Activated T-cell treated with anti-CD3 and anti-CD28 coated beads for 4 hours (primary cell): ENCODE results near the gene NUP98.
"Not testable (repeated sequence)": the region's sequence is repeated elsewhere in the genome, so short reads cannot be mapped to it uniquely, and the experiment has no call there.

Experiments
- DNase-seq: peaks from one replicate; pipeline ENCODE4 v3.0.0-alpha.2; 2020

The NUP98 gene

GRCh38 chr11:3825473-3826154, 28.3 kb upstream of the NUP98 start:
- no peak for DNase-seq

GRCh38 chr11:3824714-3825472, 27.5 kb upstream of the NUP98 start:
- peak; percentile 81 for DNase-seq

DNA sequence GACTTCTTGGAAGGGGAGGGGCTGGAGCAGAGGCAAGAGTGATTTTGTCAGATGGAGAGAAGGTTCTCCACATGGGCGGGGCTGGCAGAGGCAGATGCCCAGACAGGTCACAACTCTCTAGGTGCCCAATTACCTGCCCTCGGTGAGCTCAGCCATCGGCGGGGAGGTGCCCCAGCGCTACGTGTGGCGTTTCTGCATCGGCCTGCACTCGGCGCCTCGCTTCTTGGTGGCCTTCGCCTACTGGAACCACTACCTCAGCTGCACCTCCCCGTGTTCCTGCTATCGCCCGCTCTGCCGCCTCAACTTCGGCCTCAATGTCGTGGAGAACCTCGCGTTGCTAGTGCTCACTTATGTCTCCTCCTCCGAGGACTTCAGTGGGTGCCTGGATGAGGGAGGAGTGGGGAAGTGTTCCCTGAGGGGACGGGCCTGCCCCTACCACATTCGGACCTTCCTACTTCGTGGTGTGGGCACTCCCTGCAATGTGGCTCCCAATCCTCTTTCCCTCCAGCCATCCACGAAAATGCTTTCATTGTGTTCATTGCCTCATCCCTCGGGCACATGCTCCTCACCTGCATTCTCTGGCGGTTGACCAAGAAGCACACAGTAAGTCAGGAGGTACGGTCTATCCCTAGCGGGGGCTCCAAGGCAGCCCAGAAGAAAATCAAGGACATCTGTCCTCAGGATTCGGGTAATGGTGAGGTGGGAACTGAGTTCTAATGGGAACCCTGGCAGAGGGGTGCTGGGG, 26.6 kb upstream of the NUP98 start:
- no peak for DNase-seq

- no peak for DNase-seq
Observed at GRCh38 chr11:3823303-3823702, 25.9 kb upstream of the NUP98 start.

- DNase-seq = no peak
Observed at GRCh38 chr11:3822312-3822711, 25.0 kb upstream of the NUP98 start.

DNA sequence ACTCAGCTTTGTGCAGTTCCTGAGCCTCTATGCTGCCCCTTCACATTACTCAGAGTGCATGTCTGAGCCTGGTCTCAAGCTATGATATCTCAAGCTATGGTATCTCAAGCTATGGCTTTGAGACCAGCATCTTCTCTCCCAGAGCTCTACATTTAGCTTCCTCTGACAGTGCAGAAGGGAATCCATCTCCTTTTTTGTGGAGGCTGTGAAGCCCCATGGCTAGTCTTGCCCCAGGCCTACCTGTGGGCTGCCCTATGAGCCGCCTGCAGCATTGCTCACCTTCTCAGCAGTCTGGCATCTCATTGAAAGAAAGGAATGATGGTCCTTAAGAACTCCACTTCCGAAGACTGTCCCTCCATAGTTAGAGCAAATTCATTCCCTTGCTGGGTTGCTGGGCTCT, 23.6 kb upstream of the NUP98 start:
- no peak for DNase-seq

- no peak for DNase-seq
Observed at GRCh38 chr11:3817181-3817800, 19.9 kb upstream of the NUP98 start.

- no peak for DNase-seq
Observed at GRCh38 chr11:3816673-3817072, 19.3 kb upstream of the NUP98 start.

DNA sequence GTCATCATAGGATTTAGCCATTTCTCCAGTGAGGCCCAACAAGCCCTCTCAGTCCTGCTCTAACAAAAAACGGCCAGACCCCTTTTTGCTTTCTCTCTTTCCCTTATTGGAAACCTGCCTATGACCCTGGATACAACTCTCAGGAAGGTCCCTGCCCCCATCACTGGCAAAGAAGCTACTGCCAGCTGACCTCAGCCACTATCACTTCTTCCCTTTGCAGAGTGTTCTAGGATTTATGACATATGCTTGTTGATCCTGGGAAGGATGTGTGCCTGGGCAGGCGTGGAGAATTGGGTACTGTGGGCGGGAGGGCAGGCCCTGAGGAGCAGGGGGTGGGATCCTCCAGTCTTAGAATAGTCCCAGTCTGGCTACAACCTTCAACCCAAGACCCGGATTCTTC, 18.5 kb upstream of the NUP98 start:
- DNase-seq = no peak

DNA sequence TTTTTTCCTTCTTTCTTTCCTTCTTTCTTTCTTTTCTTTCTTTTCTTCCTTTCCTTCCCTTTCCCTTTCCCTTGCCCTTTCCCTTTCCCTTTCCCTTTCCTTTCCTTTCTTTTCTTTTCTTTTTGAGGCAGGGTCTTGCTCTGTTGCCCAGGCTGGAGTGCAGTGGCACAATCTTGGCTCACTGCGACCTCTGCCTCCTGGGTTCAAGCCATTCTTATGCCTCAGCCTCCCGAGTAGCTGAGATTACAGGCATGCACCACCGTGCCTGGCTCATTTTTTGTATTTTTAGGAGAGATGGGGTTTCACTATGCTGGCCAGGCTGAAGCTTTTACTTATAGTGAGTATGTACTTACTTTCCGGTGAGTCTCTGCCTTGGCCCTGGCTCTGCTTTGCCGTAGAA, 17.5 kb upstream of the NUP98 start:
- DNase-seq = not testable (repeated sequence)

GRCh38 chr11:3810951-3811350, 13.6 kb upstream of the NUP98 start:
- DNase-seq = no peak

DNA sequence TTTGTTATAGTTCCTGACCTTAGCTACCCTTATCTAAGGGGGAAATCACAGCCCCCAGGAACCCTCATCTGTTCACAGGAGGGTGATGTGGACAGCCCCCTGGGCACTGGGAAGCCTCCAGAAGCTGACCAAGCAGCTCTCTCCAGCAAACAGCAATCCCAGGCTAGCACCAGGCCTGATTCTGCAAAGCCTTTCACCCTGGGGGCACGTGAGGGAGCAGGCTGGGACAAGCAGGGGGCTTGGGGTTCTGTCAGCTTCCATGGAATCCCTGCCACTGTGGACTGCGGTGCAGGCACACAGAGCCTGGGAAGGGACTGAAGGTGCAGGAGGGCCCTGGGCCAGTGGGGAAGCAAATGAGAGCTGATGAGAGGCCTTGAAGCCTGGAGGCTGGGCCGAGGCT, 13.1 kb upstream of the NUP98 start:
- no peak for DNase-seq

GRCh38 chr11:3809624-3809928, 12.2 kb upstream of the NUP98 start:
- DNase-seq = no peak

DNA sequence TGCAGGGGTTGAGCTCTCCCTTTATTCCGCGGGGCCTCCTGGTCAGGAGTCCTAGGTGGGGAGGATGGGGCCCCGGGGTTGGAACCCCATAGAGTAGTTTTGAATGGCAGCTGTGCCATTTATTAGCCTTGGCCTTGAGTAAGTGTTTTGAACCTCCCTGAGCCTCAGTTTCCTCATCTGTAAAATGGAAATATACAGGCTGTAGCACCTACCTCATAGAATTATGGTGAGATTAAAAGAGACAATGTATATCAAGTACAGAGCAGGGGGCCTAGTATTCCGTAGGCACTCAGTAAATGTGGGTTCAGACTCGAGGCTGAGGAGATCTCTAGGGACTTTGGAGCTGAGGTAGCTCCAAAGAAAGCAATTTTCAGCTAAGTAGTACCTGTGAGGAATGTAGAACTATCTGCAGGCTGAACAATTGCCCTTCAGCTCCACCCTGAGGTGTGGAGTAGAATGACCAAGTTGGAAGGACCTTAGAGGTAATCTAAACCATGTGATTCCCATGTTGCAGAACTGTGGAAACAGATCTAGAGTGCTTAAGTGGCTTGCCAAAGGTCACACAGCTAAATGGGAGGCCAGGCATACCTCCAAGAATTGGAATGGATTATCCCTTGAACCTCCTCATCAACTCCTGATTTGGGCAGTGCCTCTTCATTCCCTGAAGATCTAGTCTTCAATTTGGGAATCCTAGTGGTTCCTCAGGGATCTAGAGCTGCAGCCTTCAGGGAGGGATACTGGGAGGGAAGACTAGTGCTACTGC, 11.7 kb upstream of the NUP98 start:
- no peak for DNase-seq

GRCh38 chr11:3807909-3808860, 10.8 kb upstream of the NUP98 start, which contains the start of gene PGAP2:
PGAP2 (plus strand) TSS chr11:3808560; CDS start chr11:3811260, 2,700 bp downstream.
- DNase-seq = no peak

GRCh38 chr11:3803726-3804495, 6.6 kb upstream of the NUP98 start:
- DNase-seq = no peak

GRCh38 chr11:3802011-3802790, 4.8 kb upstream of the NUP98 start:
- DNase-seq = no peak

DNA sequence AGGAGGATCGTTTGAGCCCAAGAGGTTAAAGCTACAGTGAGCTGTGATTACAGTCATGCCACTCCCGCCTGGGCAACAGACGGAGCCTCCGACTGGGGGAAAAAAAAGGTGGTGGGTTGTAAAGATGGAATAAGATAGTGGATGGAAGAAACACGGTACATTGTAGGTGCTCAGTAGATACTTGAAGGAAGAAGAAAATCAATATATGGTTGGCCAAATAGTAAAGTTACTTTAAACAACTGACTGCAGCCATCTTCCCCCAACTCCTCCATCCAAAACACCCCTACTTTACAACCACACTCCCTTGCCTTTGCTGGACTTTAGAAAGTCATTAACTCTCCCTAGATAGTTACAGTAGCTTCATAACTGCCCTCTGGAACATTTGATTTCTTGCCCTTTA, 2.5 kb upstream of the NUP98 start:
- no peak for DNase-seq

- no peak for DNase-seq
Observed at GRCh38 chr11:3799143-3799542, 1.8 kb upstream of the NUP98 start.

DNA sequence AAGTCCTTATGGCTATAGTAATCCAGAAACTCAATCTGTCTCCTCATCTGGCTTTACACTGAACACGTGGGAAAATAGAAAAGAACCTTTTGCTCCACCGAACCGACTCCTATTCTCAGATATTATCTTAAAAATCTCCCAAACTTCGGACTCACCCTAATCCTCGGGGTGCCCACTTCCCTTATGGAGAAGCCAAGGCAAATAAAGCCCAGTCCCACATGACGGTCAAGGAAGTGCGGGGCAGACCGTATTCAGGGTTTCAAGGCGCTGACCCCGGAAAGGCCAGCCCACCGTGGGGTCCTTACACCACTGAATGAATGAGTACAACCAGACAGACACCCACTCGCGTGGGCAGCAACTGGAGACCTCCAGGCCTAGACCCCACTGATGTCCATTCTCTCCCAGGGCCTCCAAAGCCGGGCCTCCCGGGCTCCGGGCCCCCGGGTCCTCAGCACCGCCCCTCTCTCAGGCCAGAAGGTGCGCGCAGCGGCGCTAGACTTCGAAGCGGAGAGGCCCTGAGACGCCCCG, 489 bp downstream of the NUP98 start:
- DNase-seq = no peak
